Measurements from ENCODE around the gene TNXB.
"Not testable (repeated sequence)": the region's sequence is repeated elsewhere in the genome, so short reads cannot be mapped to it uniquely, and the experiment has no call there.

Gene TNXB

GRCh38 chr6:32040299-32041049 is 68.7 kb downstream of the TNXB start:
- not testable (repeated sequence) for DNase-seq (ENCODE audit: low read depth); H3K4me3 ChIP-seq (ENCODE audit: control insufficient read depth, low read depth, low read length)

- DNase-seq (ENCODE audit: low read depth); H3K4me3 ChIP-seq (ENCODE audit: control insufficient read depth, low read depth, low read length): not testable (repeated sequence)
These were observed 69.5 kb downstream of the TNXB start for GRCh38 chr6:32039321-32040274.

DNA sequence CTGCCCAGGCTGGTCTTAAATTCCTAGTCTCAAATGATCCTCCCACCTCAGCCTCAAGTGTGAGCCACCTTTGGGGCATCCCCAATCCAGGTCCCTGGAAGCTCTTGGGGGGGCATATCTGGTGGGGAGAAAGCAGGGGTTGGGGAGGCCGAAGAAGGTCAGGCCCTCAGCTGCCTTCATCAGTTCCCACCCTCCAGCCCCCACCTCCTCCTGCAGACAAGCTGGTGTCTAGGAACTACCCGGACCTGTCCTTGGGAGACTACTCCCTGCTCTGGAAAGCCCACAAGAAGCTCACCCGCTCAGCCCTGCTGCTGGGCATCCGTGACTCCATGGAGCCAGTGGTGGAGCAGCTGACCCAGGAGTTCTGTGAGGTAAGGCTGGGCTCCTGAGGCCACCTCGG is 70.3 kb downstream of the TNXB start:
- DNase-seq (ENCODE audit: low read depth); H3K4me3 ChIP-seq (ENCODE audit: control insufficient read depth, low read depth, low read length): not testable (repeated sequence)

- DNase-seq (ENCODE audit: low read depth); H3K4me3 ChIP-seq (ENCODE audit: control insufficient read depth, low read depth, low read length): not testable (repeated sequence)
These were observed 71.3 kb downstream of the TNXB start, which contains the start of gene CYP21A2 for GRCh38 chr6:32037598-32038524. CYP21A2 (plus strand) TSS chr6:32038415; CDS start chr6:32038423, 8 bp downstream.

DNA sequence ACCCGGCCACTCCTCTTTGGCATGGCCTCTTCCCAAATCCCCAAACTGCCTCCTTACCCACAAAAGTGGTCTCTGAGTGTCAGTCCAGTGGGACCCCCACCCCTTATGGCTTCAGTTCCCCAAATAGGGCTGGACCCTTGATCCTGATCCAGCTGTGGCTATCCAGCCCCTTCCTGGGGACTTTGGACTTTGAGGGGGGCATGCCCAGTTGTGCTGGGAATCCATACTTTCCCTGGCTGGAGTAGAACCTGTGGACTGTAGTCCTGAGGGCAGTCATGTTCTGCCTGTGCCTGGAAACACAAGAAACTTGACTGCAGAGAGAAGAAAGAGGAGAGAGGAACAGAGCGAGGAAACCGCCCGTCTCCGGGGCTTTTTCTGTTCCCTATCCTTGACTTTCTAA is 72.0 kb downstream of the TNXB start:
- DNase-seq (ENCODE audit: low read depth) = not testable (repeated sequence)

DNA sequence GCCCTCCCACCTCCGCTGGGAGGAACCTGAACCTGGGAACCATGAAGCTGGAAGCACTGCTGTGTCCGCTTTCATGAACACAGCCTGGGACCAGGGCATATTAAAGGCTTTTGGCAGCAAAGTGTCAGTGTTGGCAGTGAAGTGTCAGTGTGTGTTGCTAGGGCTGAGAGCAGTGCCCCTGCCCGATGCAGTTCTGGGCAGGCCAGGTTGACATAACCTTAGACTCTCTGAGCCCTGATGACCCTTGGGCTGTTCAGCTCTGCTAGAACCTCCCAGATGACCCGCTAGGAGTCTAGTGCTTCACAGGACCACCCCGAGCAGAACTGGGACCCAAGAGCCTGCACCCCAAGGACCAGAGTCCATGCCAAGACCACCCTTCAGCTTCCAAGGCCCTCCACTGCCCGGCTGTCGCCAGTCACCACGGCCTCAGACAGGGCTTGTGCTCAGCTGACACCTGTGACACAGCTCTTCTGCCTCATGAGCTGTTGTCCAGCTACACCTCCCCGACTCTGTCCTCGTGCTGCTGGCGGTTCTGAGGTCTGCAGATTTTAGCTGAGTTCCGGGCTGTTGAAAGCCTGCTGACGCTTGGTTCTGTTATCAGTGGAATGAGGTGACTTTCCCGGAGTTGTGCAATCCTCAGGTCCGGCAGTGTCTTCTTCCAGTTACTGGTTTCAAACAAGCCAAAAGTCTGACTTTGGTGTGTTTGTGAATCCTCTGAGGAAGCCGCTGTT is 73.7 kb downstream of the TNXB start:
- not testable (repeated sequence) for H3K4me3 ChIP-seq (ENCODE audit: control insufficient read depth, low read depth, low read length); DNase-seq (ENCODE audit: low read depth)

More for the DNA sequence above, 72.0 kb downstream of the TNXB start:
- not testable (repeated sequence) for H3K4me3 ChIP-seq (ENCODE audit: control insufficient read depth, low read depth, low read length)

- H3K4me3 ChIP-seq (ENCODE audit: control insufficient read depth, low read depth, low read length); DNase-seq (ENCODE audit: low read depth): not testable (repeated sequence)
These were observed 79.6 kb downstream of the TNXB start for GRCh38 chr6:32029553-32029952.

DNA sequence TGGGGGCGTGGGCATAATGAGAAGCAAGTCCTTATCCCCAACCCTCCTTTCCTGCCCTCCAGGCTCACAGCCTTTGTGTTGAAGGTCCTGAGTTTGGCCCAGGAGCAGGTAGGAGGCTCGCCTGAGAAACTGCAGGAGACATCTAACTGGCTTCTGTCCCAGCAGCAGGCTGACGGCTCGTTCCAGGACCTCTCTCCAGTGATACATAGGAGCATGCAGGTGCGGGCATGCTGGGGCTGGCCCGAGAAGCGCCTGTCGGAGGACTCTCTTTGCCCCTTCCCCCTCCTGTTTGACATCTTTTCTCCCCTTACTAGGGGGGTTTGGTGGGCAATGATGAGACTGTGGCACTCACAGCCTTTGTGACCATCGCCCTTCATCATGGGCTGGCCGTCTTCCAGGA is 80.5 kb downstream of the TNXB start:
- DNase-seq (ENCODE audit: low read depth); H3K4me3 ChIP-seq (ENCODE audit: control insufficient read depth, low read depth, low read length): not testable (repeated sequence)

GRCh38 chr6:32022100-32022499 is 87.0 kb downstream of the TNXB start:
- H3K4me3 ChIP-seq (ENCODE audit: control insufficient read depth, low read depth, low read length); DNase-seq (ENCODE audit: low read depth): not testable (repeated sequence)

GRCh38 chr6:32014547-32014946 is 94.6 kb downstream of the TNXB start, which contains the start of gene C4B:
C4B (plus strand) TSS chr6:32014795; CDS start chr6:32014846, 51 bp downstream.
- H3K4me3 ChIP-seq (ENCODE audit: control insufficient read depth, low read depth, low read length); DNase-seq (ENCODE audit: low read depth): not testable (repeated sequence)

- DNase-seq (ENCODE audit: low read depth); H3K4me3 ChIP-seq (ENCODE audit: control insufficient read depth, low read depth, low read length): not testable (repeated sequence)
These were observed 95.4 kb downstream of the TNXB start for GRCh38 chr6:32013738-32014137.

DNA sequence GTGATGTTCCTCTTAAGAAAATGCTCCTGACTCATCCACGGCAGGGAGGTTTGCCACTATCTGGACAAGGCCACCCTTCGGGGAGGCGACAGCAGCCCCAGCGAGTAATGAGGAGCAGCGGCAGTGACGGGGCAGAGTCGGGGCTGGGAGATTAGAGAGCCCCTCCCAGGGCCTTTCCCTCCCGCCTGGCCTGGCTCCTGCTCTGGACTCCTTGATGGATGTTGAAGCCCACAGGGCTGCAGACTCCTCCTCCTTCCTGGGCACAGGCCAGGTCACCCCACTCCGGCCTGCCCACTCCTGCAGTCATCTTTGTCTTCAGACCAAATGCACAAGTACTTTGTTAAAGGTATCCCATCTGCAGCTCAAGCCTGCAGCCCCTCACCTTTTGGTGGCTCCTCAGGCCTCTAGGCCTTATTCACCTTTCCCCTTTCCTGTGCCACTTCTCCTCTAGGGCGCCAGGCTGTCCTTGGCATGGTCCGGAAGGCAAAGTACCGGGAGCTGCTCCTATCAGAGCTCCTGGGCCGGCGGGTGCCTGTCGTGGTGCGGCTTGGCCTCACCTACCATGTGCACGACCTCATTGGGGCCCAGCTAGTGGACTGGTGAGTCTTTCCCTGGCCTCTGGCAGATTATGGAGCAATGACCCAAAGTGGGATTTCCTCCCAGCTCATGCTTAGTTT is 96.1 kb downstream of the TNXB start:
- DNase-seq (ENCODE audit: low read depth); H3K4me3 ChIP-seq (ENCODE audit: control insufficient read depth, low read depth, low read length): not testable (repeated sequence)

GRCh38 chr6:32010856-32011530 is 98.1 kb downstream of the TNXB start:
- not testable (repeated sequence) for DNase-seq (ENCODE audit: low read depth); H3K4me3 ChIP-seq (ENCODE audit: control insufficient read depth, low read depth, low read length)

- DNase-seq (ENCODE audit: low read depth); H3K4me3 ChIP-seq (ENCODE audit: control insufficient read depth, low read depth, low read length): not testable (repeated sequence)
These were observed 99.6 kb downstream of the TNXB start for GRCh38 chr6:32009537-32009936.

- DNase-seq (ENCODE audit: low read depth); H3K4me3 ChIP-seq (ENCODE audit: control insufficient read depth, low read depth, low read length): not testable (repeated sequence)
These were observed 100.5 kb downstream of the TNXB start for GRCh38 chr6:32008616-32009015.

DNA sequence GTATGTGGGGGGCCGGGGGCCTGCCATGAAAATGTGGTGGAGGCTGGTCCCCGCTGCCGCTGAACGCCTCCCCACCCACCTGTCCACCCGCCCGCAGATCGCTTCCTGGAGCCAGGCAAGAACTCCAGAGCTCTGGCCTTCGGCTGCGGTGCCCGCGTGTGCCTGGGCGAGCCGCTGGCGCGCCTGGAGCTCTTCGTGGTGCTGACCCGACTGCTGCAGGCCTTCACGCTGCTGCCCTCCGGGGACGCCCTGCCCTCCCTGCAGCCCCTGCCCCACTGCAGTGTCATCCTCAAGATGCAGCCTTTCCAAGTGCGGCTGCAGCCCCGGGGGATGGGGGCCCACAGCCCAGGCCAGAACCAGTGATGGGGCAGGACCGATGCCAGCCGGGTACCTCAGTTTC is 101.1 kb downstream of the TNXB start:
- DNase-seq (ENCODE audit: low read depth); H3K4me3 ChIP-seq (ENCODE audit: control insufficient read depth, low read depth, low read length): not testable (repeated sequence)
